Measurements from ENCODE around the gene GAK.

Gene GAK

DNA sequence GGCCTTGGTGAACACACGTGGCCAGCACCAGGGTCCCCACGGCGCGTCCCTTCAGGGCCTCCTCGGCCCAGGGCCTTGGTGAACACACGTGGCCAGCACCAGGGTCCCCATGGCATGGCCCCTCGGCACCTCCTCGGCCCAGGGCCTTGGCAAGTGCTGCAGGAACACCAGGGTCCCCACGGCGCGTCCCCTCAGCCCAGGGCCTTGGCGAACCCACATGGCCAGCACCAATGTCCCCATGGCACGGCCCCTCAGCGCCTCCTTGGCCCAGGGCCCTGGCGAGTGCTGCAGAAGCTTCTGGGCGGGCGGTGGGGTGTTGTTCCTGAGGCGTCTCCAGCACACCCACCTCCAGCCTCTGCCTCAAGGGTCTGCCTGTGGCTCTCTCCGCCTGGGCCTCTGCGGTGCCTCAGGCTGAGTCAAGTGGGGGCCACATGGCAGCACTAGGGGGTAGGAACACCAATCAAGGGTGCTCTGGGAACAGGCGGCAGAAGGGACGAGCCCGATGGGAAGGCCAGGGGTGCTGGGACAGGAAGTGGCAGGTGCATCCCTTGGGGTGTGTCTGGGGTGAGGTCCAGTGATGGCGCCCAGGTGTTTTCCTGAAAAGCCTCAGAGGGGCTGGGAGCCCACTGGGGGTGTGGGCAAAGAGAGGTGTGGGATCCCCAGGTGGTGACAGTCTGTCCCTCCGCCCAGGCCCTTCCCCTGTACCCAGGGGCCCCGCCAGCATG lies 64.4 kb downstream of the GAK start:
- DNase-seq: no peak

GRCh38 chr4:866761-867390 lies 65.2 kb downstream of the GAK start:
- no peak for DNase-seq

DNA sequence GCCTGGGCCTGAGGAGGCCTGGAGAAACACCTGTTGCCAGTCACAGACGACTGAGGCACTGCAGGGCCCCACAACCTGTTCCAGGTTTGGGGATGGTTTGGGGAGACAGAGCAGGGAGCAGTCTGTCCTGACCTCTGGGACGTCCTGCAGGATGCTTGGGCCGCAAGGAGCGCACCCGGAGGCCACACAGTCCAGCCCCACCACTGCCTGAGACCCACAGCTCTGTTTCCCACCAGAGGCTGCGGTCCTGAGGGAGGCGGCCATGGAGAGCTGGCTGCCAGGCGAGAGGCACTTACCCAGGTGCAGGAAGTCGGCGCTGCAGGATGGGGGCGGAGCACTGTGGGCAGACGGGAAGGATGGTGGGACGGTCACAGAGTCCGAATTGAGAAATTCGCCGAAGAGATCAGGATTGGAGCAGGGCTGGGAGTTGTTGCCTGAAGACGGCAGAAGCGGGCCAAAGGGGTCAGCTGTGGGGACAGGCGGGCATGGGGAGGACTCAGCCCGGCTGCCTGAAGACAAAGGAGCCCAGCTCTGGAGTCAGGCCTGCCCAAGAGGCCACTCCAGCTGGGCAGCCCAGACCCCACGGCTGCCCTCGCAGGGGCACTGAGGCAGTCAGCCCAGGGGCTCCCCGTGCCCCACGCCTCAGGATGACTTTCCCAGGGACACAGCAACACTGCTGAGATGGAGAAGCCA lies 65.9 kb downstream of the GAK start:
- DNase-seq: no peak

DNA sequence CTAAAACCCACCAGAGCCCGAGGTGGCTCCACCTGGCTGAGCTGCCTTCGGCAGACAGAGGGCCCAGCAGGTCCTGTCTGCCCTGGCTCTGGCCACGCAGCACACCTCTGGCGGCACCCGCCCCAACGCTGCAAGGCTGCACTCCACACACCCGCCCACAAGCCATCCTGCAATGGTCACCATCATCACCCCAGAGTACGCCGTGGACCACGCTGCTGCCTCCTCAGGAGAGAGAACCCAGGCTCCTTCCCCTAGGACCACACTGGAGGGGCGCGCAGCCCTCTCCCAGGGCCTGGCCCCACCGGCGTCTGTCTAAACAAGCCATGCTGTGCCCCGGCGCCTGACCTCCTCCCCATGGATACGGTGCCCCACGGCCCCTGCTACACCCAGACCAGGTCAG lies 66.5 kb downstream of the GAK start:
- no peak for DNase-seq

GRCh38 chr4:865121-865465 lies 67.0 kb downstream of the GAK start:
- no peak for DNase-seq

DNA sequence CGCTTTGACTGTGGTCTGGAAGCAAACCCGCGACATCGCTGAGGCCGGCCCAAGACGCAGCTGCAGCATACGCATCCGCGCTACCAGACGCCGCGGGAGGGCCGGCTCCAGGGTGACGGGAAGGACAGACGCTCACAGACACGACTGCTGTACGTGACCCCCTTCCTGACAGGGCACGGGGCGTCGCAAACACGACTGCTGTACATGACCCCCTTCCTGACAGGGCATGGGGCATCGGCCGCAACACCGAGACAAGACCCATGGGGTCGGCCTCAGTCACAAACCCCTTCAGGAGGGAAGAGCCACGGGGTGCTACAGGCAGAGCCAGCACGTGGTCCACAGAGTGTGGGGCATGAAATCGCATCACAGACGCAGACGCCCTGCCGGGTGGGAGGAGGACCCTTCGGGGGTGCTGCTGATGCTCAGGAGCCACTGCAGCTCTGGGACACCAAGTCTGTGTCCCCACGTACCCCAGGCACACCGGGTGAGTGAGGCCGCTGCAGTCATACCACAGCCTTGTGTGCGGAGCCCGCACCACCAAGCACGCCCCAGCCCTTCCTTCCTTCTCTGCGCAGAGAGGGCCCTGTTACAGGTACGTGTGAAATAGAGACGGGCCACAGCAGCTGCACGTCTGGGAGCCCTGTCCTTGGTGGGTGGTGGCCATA lies 67.5 kb downstream of the GAK start:
- DNase-seq: no peak

DNA sequence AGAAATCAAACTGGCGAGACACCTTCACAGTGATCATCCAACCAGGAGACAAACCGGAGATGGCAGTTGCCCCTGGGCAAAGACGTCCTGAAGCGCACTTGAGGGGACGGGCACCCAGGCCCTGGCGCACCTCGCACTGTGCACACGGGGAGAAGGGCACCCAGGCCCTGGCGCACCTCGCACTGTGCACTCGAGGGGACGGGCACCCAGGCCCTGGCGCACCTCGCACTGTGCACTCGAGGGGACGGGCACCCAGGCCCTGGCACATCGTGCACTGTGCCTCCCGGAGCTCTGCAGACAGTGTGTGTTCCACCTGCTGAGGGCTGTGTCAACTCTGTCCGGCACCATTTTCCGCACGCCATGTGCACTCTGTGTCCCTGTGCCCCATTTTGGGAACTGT lies 71.6 kb downstream of the GAK start:
- DNase-seq: no peak

DNA sequence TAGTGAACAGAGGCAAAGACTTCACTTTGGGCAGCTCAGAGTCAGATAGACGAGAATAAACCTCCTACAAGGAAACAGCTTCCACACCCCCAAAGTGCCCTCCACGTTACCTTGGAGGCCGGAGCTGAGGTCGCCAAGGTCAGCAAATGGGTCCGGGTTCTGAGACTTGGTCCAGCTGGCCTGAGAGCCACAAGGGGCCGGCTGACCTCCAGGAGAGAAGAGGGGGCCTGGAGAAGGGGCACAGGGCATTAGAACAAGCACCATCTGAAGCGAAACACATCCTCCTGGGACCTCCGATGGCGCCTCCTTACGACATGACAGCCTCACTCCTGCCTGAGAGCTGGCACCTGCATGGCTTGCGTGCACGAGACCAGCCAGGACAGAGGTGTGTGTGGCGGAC lies 72.6 kb downstream of the GAK start:
- no peak for DNase-seq

DNA sequence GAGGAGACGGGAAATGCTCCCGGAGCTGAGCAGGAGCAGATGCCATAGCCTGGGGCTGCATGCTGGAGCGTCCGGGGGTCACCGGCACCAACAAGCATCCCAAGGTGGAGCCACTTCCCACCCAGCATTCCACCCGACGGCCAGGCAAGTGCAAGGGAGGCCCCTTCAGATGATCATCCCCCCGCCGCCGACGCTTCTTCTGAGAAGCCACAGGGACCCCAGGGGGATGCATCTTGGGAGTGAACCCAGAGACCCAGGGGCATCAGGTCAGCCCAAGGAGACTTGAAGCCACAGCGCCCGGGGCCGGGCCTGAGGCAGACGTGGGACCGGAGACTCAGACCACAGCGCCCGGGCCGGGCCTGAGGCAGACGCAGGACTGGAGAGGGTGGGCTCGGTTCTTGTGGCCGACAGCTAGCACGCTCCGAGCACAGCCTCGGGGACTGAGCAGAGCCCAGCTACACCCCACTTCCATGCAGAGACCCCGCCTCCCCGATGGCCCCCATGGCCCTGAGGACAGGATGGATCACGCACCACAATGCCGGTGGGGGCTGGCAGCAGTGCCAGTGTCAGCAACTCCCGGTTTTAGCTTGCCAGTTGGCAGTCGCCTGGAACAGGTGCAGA lies 73.2 kb downstream of the GAK start:
- no peak for DNase-seq

DNA sequence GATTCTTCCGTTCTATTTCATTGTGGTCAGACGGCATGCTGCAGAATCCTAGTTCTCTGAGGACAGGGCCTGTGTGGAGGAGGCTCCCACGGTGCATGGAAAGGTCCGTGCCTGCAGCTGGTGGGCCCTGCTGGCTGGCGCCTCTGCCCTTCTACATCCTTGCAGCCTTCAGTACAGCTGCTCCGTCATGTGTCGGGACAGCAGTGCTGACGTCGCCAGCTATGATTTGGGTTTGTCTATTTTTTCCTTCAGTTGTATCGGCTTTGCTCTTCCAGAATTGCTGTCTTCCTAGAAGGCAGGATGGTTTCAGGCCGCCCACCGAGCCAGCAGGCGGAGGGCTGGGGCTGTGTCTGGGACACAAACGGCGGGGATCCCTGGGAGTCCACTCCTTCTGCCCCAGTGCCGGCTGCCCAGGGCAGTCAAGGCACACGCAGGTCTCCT lies 74.1 kb downstream of the GAK start:
- no peak for DNase-seq

GRCh38 chr4:857461-857860 lies 74.7 kb downstream of the GAK start:
- no peak for DNase-seq

DNA sequence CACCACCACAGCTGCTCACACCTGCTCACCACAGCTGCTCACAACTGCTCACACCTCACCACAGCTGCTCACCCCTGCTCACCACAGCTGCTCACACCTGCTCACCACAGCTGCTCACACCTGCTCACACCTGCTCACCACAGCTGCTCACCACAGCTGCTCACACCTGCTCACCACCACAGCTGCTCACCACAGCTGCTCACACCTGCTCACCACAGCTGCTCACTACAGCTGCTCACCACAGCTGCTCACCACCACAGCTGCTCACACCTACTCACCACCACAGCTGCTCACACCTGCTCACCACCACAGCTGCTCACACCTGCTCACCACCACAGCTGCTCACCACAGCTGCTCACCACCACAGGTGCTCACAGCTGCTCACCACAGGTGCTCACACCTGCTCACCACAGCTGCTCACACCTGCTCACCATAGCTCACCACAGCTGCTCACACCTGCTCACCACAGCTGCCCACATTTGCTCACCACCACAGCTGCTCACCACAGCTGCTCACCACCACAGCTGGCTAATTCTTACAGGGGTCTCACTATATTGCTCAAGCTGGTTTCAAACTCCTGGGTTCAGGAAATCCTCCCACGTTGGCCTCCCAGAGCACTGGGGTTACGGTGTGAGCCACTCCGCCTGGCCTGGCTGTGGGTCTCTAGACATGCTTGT lies 75.8 kb downstream of the GAK start:
- no peak for DNase-seq

DNA sequence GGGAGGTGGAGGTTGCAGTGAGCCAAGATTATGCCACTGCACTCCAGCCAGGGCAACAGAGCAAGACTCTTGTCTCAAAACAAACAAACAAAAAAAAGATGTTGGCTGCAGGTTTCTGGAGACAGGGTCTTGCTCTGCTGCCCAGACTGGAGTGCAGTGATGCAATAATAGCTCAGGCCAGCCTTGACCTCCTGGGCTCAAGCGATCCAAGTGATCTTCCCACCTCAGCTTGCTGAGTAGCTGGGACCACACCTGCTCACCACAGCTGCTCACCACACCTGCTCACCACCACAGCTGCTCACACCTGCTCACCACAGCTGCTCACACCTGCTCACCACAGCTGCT lies 76.3 kb downstream of the GAK start:
- DNase-seq: no peak

GRCh38 chr4:854356-854755 lies 77.8 kb downstream of the GAK start:
- DNase-seq: no peak

DNA sequence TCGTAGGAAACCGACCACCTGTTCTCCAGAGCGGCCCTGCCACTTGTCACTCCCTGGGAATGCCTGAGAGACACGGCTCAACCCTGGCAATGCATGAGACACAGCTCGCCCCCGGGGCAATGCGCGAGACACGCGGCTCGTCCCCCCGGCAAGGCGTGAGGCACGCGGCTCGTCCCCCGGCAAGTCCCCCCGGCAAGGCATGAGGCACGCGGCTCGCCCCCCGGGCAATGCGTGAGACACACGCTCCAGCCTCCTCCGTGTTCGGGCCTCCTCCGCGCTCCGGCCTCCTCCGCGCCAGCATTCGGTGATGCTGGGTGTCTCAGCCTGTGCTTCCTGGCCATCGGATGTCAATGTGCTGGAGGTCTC lies 78.7 kb downstream of the GAK start:
- no peak for DNase-seq

GRCh38 chr4:851701-852430 lies 80.2 kb downstream of the GAK start:
- DNase-seq: no peak

- DNase-seq: no peak
Observed at GRCh38 chr4:850323-850945, 81.7 kb downstream of the GAK start.

DNA sequence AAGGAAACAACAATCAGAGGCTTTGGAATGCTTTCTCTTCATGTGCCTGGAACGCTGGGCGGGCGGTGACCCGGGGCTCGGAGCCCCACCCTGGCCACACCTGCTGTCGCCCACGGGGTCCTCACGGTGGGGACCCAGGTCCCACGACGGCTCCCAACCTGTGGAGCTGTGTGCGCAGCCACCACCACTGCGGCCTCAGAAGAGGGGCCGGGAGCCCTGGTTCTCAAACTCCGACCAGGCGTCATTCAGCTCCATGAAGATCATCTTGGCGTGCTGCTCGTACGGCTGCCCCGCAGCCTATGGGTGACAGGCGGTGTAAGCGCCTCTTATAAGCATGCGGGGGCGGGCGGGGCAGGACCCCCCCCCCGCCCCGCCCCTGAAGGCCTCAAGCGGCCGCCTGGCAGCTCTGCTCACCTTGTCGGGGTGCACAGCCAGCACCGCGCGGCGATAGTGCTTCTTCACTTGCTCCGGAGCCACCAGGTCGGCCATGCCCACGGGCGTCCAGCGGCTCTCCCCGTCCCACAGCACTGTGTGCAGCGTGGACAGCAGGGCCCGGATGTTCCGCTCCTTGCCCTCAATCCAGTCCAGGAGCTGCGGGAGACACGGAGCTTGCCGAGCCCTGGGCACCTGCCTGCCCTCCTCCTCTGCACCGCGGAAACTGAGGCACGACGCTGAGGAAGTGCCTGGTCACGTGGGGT lies 82.5 kb downstream of the GAK start:
- no peak for DNase-seq

GRCh38 chr4:848803-849477 lies 83.2 kb downstream of the GAK start:
- no peak for DNase-seq

- DNase-seq: no peak
Observed at GRCh38 chr4:848307-848691, 83.8 kb downstream of the GAK start.

All from fibroblast of skin of abdomen (primary cell).